IPS-15b (cell line): Measurements from ENCODE around the gene PRCP.
"Not testable (repeated sequence)": the region's sequence is repeated elsewhere in the genome, so short reads cannot be mapped to it uniquely, and the experiment has no call there.

Experiments
- H3K27me3 ChIP-seq: one replicate; pipeline ENCODE4 v1.6.1; 2013; ENCODE audit warnings: low read length; ENCODE audit not compliant: control insufficient read depth, insufficient read depth
- H3K36me3 ChIP-seq: one replicate; pipeline ENCODE4 v1.6.1; 2013; ENCODE audit warnings: low read length; ENCODE audit not compliant: control insufficient read depth, insufficient read depth
- H3K4me1 ChIP-seq: one replicate; pipeline ENCODE4 v1.6.1; 2013; ENCODE audit warnings: mild to moderate bottlenecking, low read length; ENCODE audit not compliant: control insufficient read depth, insufficient read depth
- H3K4me3 ChIP-seq: one replicate; pipeline ENCODE4 v1.5.1; 2013; ENCODE audit warnings: low read depth, low read length
- H3K9ac ChIP-seq: one replicate; pipeline ENCODE4 v1.6.1; 2013; ENCODE audit warnings: low read depth, mild to moderate bottlenecking, low read length
- H3K9me3 ChIP-seq: one replicate; pipeline ENCODE4 v1.6.1; 2013; ENCODE audit warnings: mild to moderate bottlenecking, low read length; ENCODE audit not compliant: control insufficient read depth, insufficient read depth

Gene PRCP

DNA sequence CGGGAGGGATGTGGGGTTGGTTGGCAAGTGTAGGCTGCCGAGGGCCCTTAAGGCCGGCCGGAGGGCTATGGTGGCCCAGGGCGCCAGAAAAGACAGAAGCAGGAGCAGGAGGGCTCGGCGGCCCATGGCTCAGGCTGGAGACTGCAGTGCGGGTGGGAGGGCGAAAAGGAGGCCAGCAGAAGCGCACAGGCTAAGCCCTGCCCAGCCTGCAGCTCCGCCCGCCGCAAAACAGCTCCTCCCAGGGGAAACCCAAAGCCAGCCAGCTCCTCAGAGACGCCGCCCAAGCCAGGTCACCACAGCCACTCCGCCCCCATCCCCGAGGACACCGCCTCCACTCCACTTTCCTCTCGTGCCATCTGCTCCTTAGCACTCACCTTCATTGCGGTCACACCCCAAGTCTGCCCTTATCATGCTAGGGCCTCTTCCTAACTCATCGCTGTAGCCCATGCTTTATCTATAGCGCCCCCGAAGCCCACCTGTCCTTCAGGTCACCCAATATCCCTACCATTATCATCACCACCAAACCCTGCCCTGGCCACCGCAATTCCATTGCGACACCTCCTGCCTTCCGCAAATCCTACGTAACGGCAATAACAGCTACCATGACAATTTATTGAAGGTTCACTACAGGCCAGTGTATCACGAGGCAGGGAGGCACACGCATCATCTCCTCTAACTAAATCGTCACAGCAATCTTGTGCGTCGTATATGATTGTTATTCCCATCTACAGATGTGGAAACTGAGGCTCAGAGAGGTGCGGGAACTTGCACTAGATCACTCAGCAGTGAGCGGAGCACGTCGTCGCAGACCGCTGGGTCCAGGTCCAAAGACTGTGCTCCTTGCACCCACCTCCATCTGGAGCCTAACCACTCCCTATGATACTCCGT is at the start of gene PRCP:
Gene PRCP (minus strand): TSS at position 154 of the 888 bp plus-strand sequence. CDS start 28 bp downstream, at position 126.
- Histone ChIP-seq H3K36me3 (no peaks in the 10 kb centered on the region), H3K9ac (peak within 1 kb of the TSS; percentile 92), H3K27me3 (no peaks in the 10 kb centered on the region), H3K4me1 (peaks cover 8% of the 10 kb centered on the region), H3K9me3 (no peaks in the 10 kb centered on the region), H3K4me3 (peak within 1 kb of the TSS; percentile 96)

DNA sequence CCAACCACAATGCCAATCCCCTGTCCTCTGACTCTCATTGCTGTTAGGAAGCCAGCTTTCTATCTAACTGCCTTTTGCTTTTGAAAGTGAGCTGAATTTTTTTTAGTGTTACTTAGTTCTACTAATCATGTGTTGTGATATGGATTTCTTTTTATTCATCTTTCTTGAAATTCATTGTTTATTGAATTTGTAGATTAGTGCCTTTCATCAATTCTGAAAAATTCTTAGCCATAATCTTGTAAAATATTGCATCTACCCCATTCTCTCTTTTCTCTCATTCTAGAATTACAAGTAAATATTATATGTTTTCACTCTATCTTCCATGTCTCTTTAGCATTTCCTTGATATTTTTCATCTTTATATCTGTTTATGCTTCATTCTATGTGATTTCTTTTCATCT is 49.1 kb upstream of the PRCP start:
- no peaks in the 10 kb centered on the region for H3K36me3 ChIP-seq
- H3K9ac ChIP-seq, result no peak overlapping the region
- no peaks in the 10 kb centered on the region for H3K27me3 ChIP-seq
- no peak overlapping the region for H3K4me3 ChIP-seq
- H3K4me1 ChIP-seq, result no peaks in the 10 kb centered on the region
- H3K9me3 ChIP-seq, result no peaks in the 10 kb centered on the region

DNA sequence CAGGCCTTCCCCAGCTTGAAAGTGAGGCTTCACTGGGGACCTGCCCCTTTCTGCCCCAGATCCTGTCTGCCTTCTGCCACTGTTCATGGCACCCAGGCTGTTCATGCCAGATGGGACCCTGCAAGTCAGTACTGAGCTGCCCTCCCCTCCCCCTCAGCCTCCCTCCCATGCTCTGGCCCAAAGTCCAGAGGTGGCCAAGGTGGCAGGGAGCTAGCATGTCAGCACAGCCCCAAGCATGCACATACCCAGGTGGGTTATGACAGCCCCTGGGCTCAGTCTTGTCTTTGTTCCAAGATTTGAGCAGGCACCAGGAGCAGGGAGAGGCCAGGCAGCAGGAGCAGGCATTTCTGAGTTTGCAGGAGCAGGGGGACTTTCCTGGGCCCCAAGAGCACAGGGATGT is 45.5 kb upstream of the PRCP start:
- no peak overlapping the region for H3K9ac ChIP-seq
- no peaks in the 10 kb centered on the region for H3K4me1 ChIP-seq
- H3K36me3 ChIP-seq, result no peaks in the 10 kb centered on the region
- H3K4me3 ChIP-seq, result no peak overlapping the region
- no peaks in the 10 kb centered on the region for H3K9me3 ChIP-seq
- no peaks in the 10 kb centered on the region for H3K27me3 ChIP-seq

DNA sequence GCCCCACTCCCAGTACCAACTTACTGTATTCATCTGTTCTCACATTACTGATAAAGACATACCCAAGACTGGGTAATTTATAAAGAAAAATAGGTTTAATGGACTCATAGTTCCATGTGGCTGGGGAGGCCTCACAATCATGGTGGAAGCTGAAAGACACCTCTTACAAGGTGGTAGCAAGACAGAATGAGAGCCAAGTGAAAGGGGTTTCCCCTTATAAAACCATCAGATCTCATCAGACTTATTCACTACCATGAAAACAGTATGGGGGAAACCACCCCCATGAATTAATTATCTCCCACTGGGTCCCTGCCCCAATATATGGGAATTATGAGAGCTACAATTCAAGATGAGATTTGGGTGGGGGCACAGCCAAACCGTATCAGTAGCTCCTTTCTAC is 44.8 kb upstream of the PRCP start:
- not testable (repeated sequence) for H3K27me3 ChIP-seq, H3K9me3 ChIP-seq, H3K4me3 ChIP-seq, H3K4me1 ChIP-seq, H3K36me3 ChIP-seq, H3K9ac ChIP-seq

DNA sequence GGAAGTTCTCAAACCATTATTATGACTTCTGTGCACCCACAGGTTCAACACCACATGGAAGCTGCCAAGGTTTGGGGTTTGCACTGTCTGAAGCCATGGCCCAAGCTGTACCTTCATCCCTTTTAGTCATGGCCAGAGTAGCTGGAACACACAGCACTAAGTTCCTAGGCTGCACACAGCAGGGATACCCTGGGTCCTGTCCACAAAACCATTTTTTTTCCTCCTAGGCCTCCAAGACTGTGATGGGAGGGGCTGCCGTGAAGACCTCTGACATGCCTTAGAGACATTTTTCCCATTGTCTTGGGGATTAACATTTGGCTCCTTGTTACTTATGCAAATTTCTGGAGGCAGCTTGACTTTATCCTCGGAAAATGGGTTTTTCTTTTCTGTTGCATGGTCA is 44.0 kb upstream of the PRCP start:
- no peaks in the 10 kb centered on the region for H3K9me3 ChIP-seq
- H3K4me3 ChIP-seq, result no peak overlapping the region
- no peaks in the 10 kb centered on the region for H3K27me3 ChIP-seq
- H3K4me1 ChIP-seq, result no peaks in the 10 kb centered on the region
- H3K36me3 ChIP-seq, result no peaks in the 10 kb centered on the region
- no peak overlapping the region for H3K9ac ChIP-seq

DNA sequence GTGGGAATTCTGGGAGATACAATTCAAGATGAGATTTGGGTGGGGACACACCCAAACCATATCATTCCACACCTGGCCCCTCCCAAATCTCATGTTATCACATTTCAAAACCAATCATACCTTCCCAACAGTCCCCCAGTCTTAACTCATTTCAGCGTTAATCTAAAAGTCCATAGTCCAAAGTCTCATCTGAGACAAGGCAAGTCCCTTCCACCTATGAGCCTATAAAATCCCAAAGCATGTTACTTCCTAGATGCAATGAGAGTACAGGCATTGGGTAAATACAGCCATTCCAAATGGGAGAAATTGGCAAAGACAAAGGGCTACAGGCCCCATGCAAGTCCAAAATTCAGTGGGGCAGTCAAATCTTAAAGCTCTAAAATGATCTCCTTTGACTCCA is 43.2 kb upstream of the PRCP start:
- not testable (repeated sequence) for H3K4me1 ChIP-seq, H3K4me3 ChIP-seq, H3K36me3 ChIP-seq, H3K27me3 ChIP-seq, H3K9me3 ChIP-seq, H3K9ac ChIP-seq

DNA sequence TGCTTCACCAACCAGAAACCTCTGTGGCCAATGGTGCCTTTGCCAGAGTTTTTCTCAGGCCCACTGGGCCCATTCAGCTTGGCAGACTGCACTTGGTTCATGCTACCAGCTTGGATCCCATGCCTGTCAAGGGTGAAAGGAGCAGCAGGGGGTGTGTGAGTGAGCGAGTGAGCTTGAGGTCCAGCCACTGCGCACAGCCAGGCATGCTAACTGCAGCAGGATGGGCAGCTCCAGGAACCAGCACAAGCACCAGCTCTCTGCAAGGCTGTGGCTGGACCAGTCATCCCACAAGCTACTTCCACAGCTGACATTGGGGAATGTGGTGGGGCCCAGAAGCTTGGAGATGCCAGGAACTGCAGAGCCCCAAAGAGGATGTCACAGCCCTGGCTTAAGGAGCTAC is 42.1 kb upstream of the PRCP start:
- Histone ChIP-seq H3K27me3 (no peaks in the 10 kb centered on the region), H3K9me3 (no peaks in the 10 kb centered on the region), H3K9ac (no peak overlapping the region), H3K36me3 (no peaks in the 10 kb centered on the region), H3K4me3 (no peak overlapping the region), H3K4me1 (no peaks in the 10 kb centered on the region)

DNA sequence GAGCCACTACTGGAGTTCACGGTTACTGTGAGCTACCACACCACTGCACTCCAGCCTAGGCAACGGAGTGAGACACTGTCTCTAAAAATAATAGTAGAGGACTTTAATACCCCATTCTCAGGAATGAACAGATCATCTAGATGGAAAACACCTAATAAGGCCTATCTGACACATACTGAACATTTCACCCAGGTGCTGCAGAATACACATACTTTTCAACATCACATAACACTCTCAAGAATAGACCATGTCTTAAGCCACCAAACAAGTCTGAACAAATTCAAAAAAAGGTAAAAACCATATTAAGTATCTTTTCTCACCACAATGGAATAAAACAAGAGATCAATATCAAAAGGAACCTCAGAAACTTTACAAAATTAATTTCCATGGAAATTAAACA is 39.2 kb upstream of the PRCP start:
- H3K4me3 ChIP-seq, result no peak overlapping the region
- H3K27me3 ChIP-seq, result no peaks in the 10 kb centered on the region
- H3K4me1 ChIP-seq, result no peaks in the 10 kb centered on the region
- no peaks in the 10 kb centered on the region for H3K36me3 ChIP-seq
- H3K9me3 ChIP-seq, result no peaks in the 10 kb centered on the region
- no peak overlapping the region for H3K9ac ChIP-seq

DNA sequence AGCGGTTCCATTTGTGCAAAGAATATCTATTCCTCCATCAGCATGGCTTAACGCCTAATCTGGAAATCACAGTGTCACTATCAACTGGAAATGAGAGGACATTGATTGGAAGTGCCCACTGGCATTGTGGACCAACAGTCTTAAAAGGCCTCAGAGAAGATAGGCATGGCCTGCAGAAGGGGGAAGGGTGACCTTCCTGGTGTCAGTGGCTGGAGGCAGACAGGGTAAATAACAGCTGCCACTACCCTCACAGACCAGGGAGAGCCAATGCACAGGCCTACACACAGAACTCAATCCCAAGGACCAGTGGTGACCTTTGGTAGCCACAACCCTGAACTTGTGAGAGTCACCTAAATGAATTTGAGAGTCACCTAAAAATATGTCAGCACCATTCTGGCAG is 37.3 kb upstream of the PRCP start:
- Histone ChIP-seq H3K4me1 (no peaks in the 10 kb centered on the region), H3K36me3 (peaks cover 2% of the 10 kb centered on the region), H3K9me3 (no peaks in the 10 kb centered on the region), H3K4me3 (no peak overlapping the region), H3K27me3 (no peaks in the 10 kb centered on the region), H3K9ac (no peak overlapping the region)

DNA sequence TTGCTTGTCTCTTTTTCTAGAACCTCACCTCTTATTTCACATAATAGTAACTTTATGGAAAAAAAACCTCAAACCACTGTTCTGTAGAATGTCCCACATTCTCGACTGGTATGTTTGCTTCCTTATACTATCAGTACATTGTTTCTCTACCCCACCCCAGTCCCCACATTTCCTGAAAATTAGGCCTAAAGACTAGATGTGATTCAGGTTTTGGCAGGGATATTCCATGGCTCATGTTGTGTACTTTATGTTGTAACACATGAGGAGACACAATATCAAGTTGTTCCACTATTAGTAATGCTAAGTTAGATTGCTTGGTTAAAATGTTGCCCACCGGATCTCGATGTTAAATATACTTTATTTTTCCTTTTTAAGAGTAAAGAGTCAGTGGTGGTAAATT is 36.0 kb upstream of the PRCP start:
- H3K36me3 ChIP-seq, result peaks cover 12% of the 10 kb centered on the region
- no peak overlapping the region for H3K4me3 ChIP-seq
- no peaks in the 10 kb centered on the region for H3K27me3 ChIP-seq
- H3K4me1 ChIP-seq, result no peaks in the 10 kb centered on the region
- no peak overlapping the region for H3K9ac ChIP-seq
- H3K9me3 ChIP-seq, result no peaks in the 10 kb centered on the region

DNA sequence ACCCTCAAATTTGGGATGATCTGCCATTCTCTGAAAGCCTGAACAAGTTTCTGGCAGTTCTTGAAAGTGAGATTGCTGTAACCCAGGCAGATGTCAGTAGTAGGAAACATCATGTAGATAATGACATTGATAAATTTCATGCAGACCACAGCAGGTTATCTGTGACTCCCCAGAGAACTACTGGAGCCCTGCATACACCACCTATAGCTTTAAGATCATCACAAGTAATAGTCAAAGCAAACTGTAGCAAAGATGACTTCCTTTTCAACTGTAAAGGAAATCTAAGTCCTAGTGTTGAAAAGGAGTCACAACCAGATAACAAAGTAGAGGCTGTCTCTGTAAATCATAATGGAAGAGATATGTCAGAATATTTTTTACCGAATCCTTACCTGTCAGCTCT is 32.3 kb upstream of the PRCP start:
- peaks cover 12% of the 10 kb centered on the region for H3K36me3 ChIP-seq
- H3K27me3 ChIP-seq, result no peaks in the 10 kb centered on the region
- H3K9ac ChIP-seq, result no peak overlapping the region
- no peak overlapping the region for H3K4me3 ChIP-seq
- no peaks in the 10 kb centered on the region for H3K9me3 ChIP-seq
- no peaks in the 10 kb centered on the region for H3K4me1 ChIP-seq

DNA sequence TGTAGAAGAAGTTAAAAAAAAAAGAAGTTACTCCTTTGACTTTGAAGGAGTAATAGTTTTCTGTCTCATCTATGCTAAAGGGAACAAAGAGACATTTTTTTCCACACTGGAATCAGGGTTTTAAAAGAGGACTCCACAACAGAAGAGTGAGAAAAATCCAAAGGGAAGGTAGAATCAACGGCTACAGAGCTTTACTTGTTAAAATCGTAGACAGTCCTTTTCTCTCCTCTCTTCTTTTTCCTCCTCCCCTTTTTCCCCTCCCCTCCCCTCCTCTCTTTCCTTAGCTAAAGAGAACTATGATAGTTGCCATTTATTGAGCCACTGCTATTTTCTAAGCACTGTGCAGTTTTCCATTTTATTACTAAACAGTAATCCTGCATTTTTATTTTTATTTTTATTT is 30.5 kb upstream of the PRCP start:
- no peaks in the 10 kb centered on the region for H3K4me1 ChIP-seq
- H3K9ac ChIP-seq, result no peak overlapping the region
- no peaks in the 10 kb centered on the region for H3K9me3 ChIP-seq
- no peaks in the 10 kb centered on the region for H3K27me3 ChIP-seq
- H3K4me3 ChIP-seq, result no peak overlapping the region
- H3K36me3 ChIP-seq, result peaks cover 12% of the 10 kb centered on the region
